ENCODE data around the gene SRL. TPM values are rescaled to one million over a fixed set of nuclear protein-coding genes. Genes with fewer than 3 reads are reported as not detected.
"Not testable (repeated sequence)": the region's sequence is repeated elsewhere in the genome, so short reads cannot be mapped to it uniquely, and the experiment has no call there.

Gene SRL
- total RNA-seq, 4 donors from 2014 or later = 0.04 to 1.8 (median 0.38) TPM; not detected in 1

- DNase-seq = no peak
- Histone ChIP-seq H3K27ac (peak overlapping the region; percentile 77 to 82 (median 80)), H3K27me3 (no peaks in the 10 kb centered on the region), H3K9me3 (no peaks in the 10 kb centered on the region), H3K4me1 (peaks cover 4 to 42% (median 12%) of the 10 kb centered on the region in 3 donors), H3K36me3 (no peaks in the 10 kb centered on the region), H3K4me3 (no peak overlapping the region)
- intact Hi-C loops (cut with DNase I) = no loop called here
- TF ChIP-seq POLR2A (IDR thresholded peaks at IDR 0.05) (no peak), CTCF (IDR thresholded peaks at IDR 0.05) (peak in 1 of 6 experiments; percentile 24)
- 68 to 72% methylated on average over 2 to 3 of the region's 3 CpGs for WGBS, 2 donors
Observed at GRCh38 chr16:4212934-4213296, 29.0 kb downstream of the SRL start.

- Histone ChIP-seq H3K27ac (peak overlapping the region; percentile 77 to 82 (median 80)), H3K4me3 (no peak overlapping the region), H3K4me1 (peaks cover 4 to 37% (median 7%) of the 10 kb centered on the region in 3 donors), H3K9me3 (no peaks in the 10 kb centered on the region), H3K36me3 (no peaks in the 10 kb centered on the region), H3K27me3 (peaks cover 0 to 3% (median 0%) of the 10 kb centered on the region in 4 donors)
- intact Hi-C loops (cut with DNase I) = no loop called here
- WGBS, 2 donors = 92 to 100% methylated on average over 1 to 2 of the region's 11 CpGs
- TF ChIP-seq CTCF (IDR thresholded peaks at IDR 0.05) (no peak), POLR2A (IDR thresholded peaks at IDR 0.05) (no peak)
- DNase-seq = no peak
Observed at GRCh38 chr16:4212211-4212933, 29.5 kb downstream of the SRL start.

- intact Hi-C loops (cut with DNase I); H3K27me3 ChIP-seq; DNase-seq; H3K36me3 ChIP-seq; H3K9me3 ChIP-seq; H3K4me3 ChIP-seq: not testable (repeated sequence)
- Histone ChIP-seq H3K4me1 (peaks cover 4 to 33% (median 7%) of the 10 kb centered on the region in 3 donors), H3K27ac (peak overlapping the region in 3 of 4 donors; percentile 77 to 82 (median 79))
- 93 to 94% methylated on average over 22 of the region's 22 CpGs for WGBS, 2 donors
Observed at GRCh38 chr16:4211445-4212210, 30.3 kb downstream of the SRL start.

GRCh38 chr16:4209666-4210065 is 32.2 kb downstream of the SRL start:
- Histone ChIP-seq H3K27me3 (peaks cover 0 to 8% (median 0%) of the 10 kb centered on the region in 4 donors), H3K9me3 (no peaks in the 10 kb centered on the region), H3K36me3 (no peaks in the 10 kb centered on the region), H3K4me3 (no peak overlapping the region), H3K4me1 (peaks cover 4 to 22% (median 7%) of the 10 kb centered on the region in 3 donors), H3K27ac (no peak overlapping the region)
- no peak for DNase-seq
- intact Hi-C loops (cut with DNase I) = no loop called here
- TF ChIP-seq POLR2A (IDR thresholded peaks at IDR 0.05) (no peak), CTCF (IDR thresholded peaks at IDR 0.05) (no peak)
- 80 to 83% methylated on average over 5 to 6 of the region's 6 CpGs for WGBS, 2 donors

- no peak overlapping the region for H3K4me3 ChIP-seq
- TF ChIP-seq CTCF (IDR thresholded peaks at IDR 0.05) = no peak
- TF ChIP-seq POLR2A (IDR thresholded peaks at IDR 0.05) = no peak
- H3K27ac ChIP-seq = no peak overlapping the region
- intact Hi-C loops (cut with DNase I) = no loop called here
- H3K36me3 ChIP-seq = no peaks in the 10 kb centered on the region
- H3K27me3 ChIP-seq = peaks cover 0 to 8% (median 0%) of the 10 kb centered on the region in 4 donors
- peaks cover under 1 to 9% (median 2%) of the 10 kb centered on the region in 3 donors for H3K4me1 ChIP-seq
- WGBS, 2 donors = 71 to 86% methylated on average over 3 to 13 of the region's 14 CpGs
- H3K9me3 ChIP-seq = no peaks in the 10 kb centered on the region
- DNase-seq = no peak
Observed at GRCh38 chr16:4208341-4208751, 33.5 kb downstream of the SRL start.
